Duodenal mucosa (tissue), 2 donors: ENCODE measurements around the gene RDX.
"Not testable (repeated sequence)": the region's sequence is repeated elsewhere in the genome, so short reads cannot be mapped to it uniquely, and the experiment has no call there.

ENCODE experiments used
- H3K27ac ChIP-seq: one replicate; pipeline ENCODE4 v1.7.0; 2013; ENCODE audit warnings: low read depth, low read length
- H3K27me3 ChIP-seq, 2 donors: one replicate each; pipeline ENCODE4 v1.7.0; 2013; ENCODE audit warnings: low read length in 2 of 2, control low read depth in 1 of 2; ENCODE audit not compliant: insufficient read depth in 2 of 2, control insufficient read depth in 1 of 2
- H3K36me3 ChIP-seq, 2 donors: one replicate each; pipeline ENCODE4 v1.7.0; 2013; ENCODE audit warnings: low read length in 2 of 2, control low read depth in 1 of 2; ENCODE audit not compliant: insufficient read depth in 2 of 2, control insufficient read depth in 1 of 2
- H3K4me1 ChIP-seq, 2 donors: one replicate each; pipeline ENCODE4 v1.7.0; 2013; ENCODE audit warnings: low read length in 2 of 2, control low read depth in 1 of 2; ENCODE audit not compliant: insufficient read depth in 2 of 2, control insufficient read depth in 1 of 2
- H3K4me3 ChIP-seq, 2 donors: one replicate each; pipeline ENCODE4 v1.7.0; 2013; ENCODE audit warnings: low read length in 2 of 2, low read depth in 1 of 2
- H3K9ac ChIP-seq, 2 donors: one replicate each; pipeline ENCODE4 v1.7.0; 2013; ENCODE audit warnings: low read length in 2 of 2, low read depth in 1 of 2
- H3K9me3 ChIP-seq, 2 donors: one replicate each; pipeline ENCODE4 v1.7.0; 2013; ENCODE audit warnings: low read length in 2 of 2, control low read depth in 1 of 2; ENCODE audit not compliant: control insufficient read depth in 1 of 2

Gene RDX

DNA sequence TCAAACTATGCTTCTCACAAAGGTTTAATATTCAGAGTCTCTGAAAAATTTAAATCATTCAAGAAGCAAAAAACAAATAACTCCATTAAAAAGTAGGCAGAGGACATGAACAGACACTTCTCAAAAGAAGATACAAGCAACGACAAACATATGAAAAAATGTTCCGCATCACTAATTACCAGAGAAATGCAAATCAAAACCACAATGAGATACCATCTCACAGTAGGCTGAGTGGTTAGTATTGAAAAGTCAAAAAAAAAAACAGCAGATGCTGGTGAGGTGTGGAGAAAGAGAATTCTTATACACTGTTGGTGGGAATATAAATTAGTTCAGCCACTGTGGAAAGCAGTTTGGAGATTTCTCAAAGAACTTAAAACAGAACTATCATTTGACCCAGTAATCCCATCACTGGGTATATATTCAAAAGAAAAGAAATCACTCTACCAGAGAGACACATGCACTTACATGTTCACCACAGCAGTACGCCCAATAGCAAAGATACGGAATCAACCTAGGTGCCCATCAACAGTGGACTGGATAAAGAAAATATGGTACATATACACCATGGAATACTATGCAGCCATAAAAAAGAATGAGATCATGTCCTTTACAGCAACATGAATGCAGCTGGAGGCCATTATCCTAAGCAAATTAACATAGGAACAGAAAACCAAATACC lies 103.7 kb downstream of the RDX start:
- not testable (repeated sequence) for H3K27ac ChIP-seq, H3K9me3 ChIP-seq

DNA sequence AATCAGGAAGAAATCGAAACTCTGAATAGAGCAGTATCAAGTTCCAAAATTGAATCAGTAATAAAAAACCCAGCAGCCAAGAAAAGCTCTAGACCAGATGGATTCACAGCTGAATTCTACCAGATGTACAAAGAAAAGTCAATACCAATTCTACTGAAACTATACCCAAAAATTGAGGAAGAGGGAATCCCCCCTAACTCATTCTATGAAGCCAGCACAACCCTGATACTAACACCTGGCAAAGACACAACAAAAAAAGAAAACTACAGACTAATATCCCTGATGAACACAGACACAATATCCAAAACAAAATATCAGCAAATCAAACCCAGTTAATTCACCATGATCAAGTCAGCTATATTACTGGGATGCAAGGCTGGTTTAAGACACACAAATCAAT lies 105.5 kb downstream of the RDX start:
- Histone ChIP-seq H3K4me1 (no peaks in the 10 kb centered on the region), H3K9me3 (no peaks in the 10 kb centered on the region), H3K9ac (no peak overlapping the region), H3K36me3 (no peaks in the 10 kb centered on the region), H3K27ac (no peak overlapping the region), H3K27me3 (peaks cover 0 to 2% of the 10 kb centered on the region in 2 donors), H3K4me3 (no peak overlapping the region)

More for the DNA sequence above, 103.7 kb downstream of the RDX start:
- not testable (repeated sequence) for H3K4me1 ChIP-seq, H3K36me3 ChIP-seq, H3K4me3 ChIP-seq, H3K9ac ChIP-seq, H3K27me3 ChIP-seq

GRCh38 chr11:110187731-110188130 lies 108.7 kb downstream of the RDX start:
- peaks cover 0 to 2% of the 10 kb centered on the region in 2 donors for H3K27me3 ChIP-seq
- no peaks in the 10 kb centered on the region for H3K9me3 ChIP-seq
- no peak overlapping the region for H3K4me3 ChIP-seq
- H3K9ac ChIP-seq = no peak overlapping the region
- H3K27ac ChIP-seq = no peak overlapping the region
- H3K4me1 ChIP-seq = no peaks in the 10 kb centered on the region
- H3K36me3 ChIP-seq = no peaks in the 10 kb centered on the region

- no peak overlapping the region for H3K27ac ChIP-seq
- no peak overlapping the region for H3K9ac ChIP-seq
- no peaks in the 10 kb centered on the region for H3K9me3 ChIP-seq
- H3K4me1 ChIP-seq = no peaks in the 10 kb centered on the region
- peaks cover 0 to 2% of the 10 kb centered on the region in 2 donors for H3K27me3 ChIP-seq
- H3K36me3 ChIP-seq = no peaks in the 10 kb centered on the region
- H3K4me3 ChIP-seq = no peak overlapping the region
Measured at GRCh38 chr11:110186867-110187266, 109.5 kb downstream of the RDX start.

DNA sequence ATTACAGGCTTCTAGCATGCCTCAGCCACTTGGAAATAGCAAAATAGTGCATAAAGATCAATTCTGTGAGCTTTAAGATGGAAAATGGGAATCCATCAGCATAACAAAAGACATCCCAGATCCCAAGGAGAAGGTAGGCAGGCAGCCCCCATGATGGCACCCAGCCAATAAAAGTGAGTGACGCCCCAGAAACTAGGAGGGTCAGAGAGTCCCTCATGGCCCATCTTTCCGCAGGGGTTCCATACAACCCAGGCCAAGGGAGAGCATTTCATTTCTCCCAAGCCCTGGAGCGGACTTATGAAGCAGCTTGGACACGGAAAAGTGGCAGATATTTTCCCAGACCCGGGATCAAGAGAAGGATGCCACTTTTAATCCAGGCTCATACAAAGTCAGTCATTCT lies 110.0 kb downstream of the RDX start:
- Histone ChIP-seq H3K27ac (no peak overlapping the region), H3K36me3 (no peaks in the 10 kb centered on the region), H3K27me3 (peaks cover 0 to 2% of the 10 kb centered on the region in 2 donors), H3K9ac (no peak overlapping the region), H3K4me1 (no peaks in the 10 kb centered on the region), H3K4me3 (no peak overlapping the region), H3K9me3 (no peaks in the 10 kb centered on the region)

GRCh38 chr11:110185599-110185998 lies 110.8 kb downstream of the RDX start:
- Histone ChIP-seq H3K4me1 (no peaks in the 10 kb centered on the region), H3K27me3 (peaks cover 0 to 2% of the 10 kb centered on the region in 2 donors), H3K27ac (no peak overlapping the region), H3K9ac (no peak overlapping the region), H3K9me3 (no peaks in the 10 kb centered on the region), H3K36me3 (no peaks in the 10 kb centered on the region), H3K4me3 (no peak overlapping the region)

DNA sequence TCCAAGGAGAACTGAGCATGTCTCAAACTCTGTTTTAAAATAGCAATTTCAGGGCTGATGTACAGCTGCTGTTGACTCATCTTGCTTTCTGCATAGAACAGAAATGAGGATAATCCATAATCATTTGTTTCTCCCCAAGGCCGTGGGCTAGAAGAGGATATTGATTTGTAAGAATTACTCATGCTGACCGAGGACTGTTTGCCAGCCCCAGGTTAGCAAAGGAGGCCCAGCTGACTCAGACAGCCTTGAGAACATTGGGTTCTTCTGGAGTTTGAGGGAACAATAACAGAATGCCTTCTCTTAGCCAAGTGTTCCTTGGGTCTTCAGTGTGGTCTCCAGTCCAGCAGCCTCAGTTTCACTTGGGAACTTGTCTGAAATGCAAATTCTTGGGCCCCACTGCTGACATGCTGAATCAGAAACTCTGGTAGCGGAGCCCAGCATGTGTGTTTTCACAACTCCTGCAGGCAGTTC lies 111.3 kb downstream of the RDX start:
- no peak overlapping the region for H3K4me3 ChIP-seq
- H3K4me1 ChIP-seq = no peaks in the 10 kb centered on the region
- H3K27ac ChIP-seq = no peak overlapping the region
- no peak overlapping the region for H3K9ac ChIP-seq
- H3K27me3 ChIP-seq = peaks cover 0 to 2% of the 10 kb centered on the region in 2 donors
- no peaks in the 10 kb centered on the region for H3K36me3 ChIP-seq
- no peaks in the 10 kb centered on the region for H3K9me3 ChIP-seq

DNA sequence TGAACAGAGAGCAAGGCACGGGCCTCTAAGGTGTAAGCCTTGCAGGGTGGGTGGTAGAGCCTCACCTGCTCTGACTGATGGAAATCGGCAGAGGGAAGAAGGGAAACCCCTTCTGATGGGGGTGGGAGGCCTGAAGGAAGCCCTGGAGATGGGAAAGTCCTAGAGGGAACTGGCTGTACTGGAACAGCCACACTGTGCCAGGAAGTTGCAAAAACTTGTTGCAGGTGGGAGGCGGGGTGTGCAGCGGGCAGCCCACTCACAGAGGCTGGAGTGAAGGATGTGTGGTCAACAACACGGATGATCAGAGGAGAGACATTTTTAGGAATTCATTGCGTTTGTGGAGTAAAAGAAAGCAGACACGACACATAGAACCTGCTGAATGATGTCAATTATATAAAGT lies 112.0 kb downstream of the RDX start:
- Histone ChIP-seq H3K4me1 (no peaks in the 10 kb centered on the region), H3K9ac (no peak overlapping the region), H3K27me3 (peaks cover 0 to 2% of the 10 kb centered on the region in 2 donors), H3K9me3 (no peaks in the 10 kb centered on the region), H3K27ac (no peak overlapping the region), H3K4me3 (no peak overlapping the region), H3K36me3 (no peaks in the 10 kb centered on the region)

GRCh38 chr11:110182886-110183285 lies 113.5 kb downstream of the RDX start:
- Histone ChIP-seq H3K27ac (no peak overlapping the region), H3K9me3 (no peaks in the 10 kb centered on the region), H3K4me3 (no peak overlapping the region), H3K36me3 (no peaks in the 10 kb centered on the region), H3K4me1 (no peaks in the 10 kb centered on the region), H3K27me3 (peaks cover 0 to 2% of the 10 kb centered on the region in 2 donors), H3K9ac (no peak overlapping the region)

GRCh38 chr11:110179064-110179463 lies 117.3 kb downstream of the RDX start:
- no peak overlapping the region for H3K9ac ChIP-seq
- no peak overlapping the region for H3K27ac ChIP-seq
- H3K9me3 ChIP-seq = no peaks in the 10 kb centered on the region
- peaks cover 0 to 7% of the 10 kb centered on the region in 2 donors for H3K4me1 ChIP-seq
- H3K36me3 ChIP-seq = no peaks in the 10 kb centered on the region
- H3K4me3 ChIP-seq = no peak overlapping the region
- H3K27me3 ChIP-seq = no peaks in the 10 kb centered on the region
